PC-9 (cell line): ENCODE results near the gene SLC39A10. TPM values are rescaled to one million over a fixed set of nuclear protein-coding genes. Genes with fewer than 3 reads are reported as not detected.

ENCODE experiments used
- BruUV-seq: library from RNA; stranded (reverse); fragments of 400-500 nt; replicated peaks from 2 replicates; lab custom pipeline; 2021; lab: Mats Ljungman, UMichigan
- CTCF ChIA-PET: fragments of 300-600 bp; sonication (Branson Sonifier 250); formaldehyde crosslinking; loops from one replicate; lab custom pipeline; 2022; ENCODE audit warnings: antibody characterized with exemption; lab: Charles Lee
- POLR2A ChIA-PET: fragments of 300-600 bp; sonication (Branson Sonifier 250); formaldehyde crosslinking; loops from one replicate; lab custom pipeline; 2022; ENCODE audit warnings: antibody characterized with exemption; ENCODE audit not compliant: unreplicated experiment; lab: Charles Lee
- DNase-seq, 2 experiments: peaks; one replicate each; pipeline versions ENCODE4 v3.0.0 to v3.0.0-alpha.2; 2015 to 2022; ENCODE audit warnings: mixed read lengths in 1 of 2
- H2AFZ ChIP-seq: fragments of 200-600 bp; sonication (generic); 2 replicates; pipeline ENCODE4 v1.8.1; 2017; ENCODE audit warnings: antibody characterized with exemption
- H3F3A ChIP-seq: fragments of 200-600 bp; sonication (generic); 2 replicates; pipeline ENCODE4 v1.8.1; 2017; ENCODE audit warnings: antibody characterized with exemption, mild to moderate bottlenecking, low read depth; ENCODE audit not compliant: insufficient read depth
- H3K27ac ChIP-seq: fragments of 200-600 bp; sonication (generic); 2 replicates; pipeline ENCODE4 v1.6.1; 2016; ENCODE audit warnings: mixed run types
- H3K27me3 ChIP-seq: fragments of 200-600 bp; sonication (generic); 2 replicates; pipeline ENCODE4 v1.6.1; 2016; ENCODE audit warnings: low read depth, mixed run types; ENCODE audit not compliant: insufficient read depth
- H3K36me3 ChIP-seq: fragments of 200-600 bp; sonication (generic); 2 replicates; pipeline ENCODE4 v1.6.1; 2016; ENCODE audit warnings: low read depth, mixed run types
- H3K4me1 ChIP-seq: fragments of 200-600 bp; sonication (generic); replicated peaks from 2 replicates; pipeline ENCODE4 v1.6.1; 2016; ENCODE audit warnings: mixed run types; ENCODE audit not compliant: insufficient read depth
- H3K4me2 ChIP-seq: fragments of 200-600 bp; sonication (generic); 2 replicates; pipeline ENCODE4 v1.6.1; 2017; ENCODE audit warnings: mixed run types
- H3K4me3 ChIP-seq: fragments of 200-600 bp; sonication (generic); 2 replicates; pipeline ENCODE4 v1.6.1; 2016; ENCODE audit warnings: mixed run types
- H3K79me2 ChIP-seq: fragments of 200-600 bp; sonication (generic); 2 replicates; pipeline ENCODE4 v1.6.1; 2017; ENCODE audit warnings: low read depth, mixed run types
- H3K9me2 ChIP-seq: fragments of 200-600 bp; sonication (generic); 2 replicates; pipeline ENCODE4 v1.8.1; 2017; ENCODE audit warnings: mild to moderate bottlenecking; ENCODE audit not compliant: insufficient read depth
- H3K9me3 ChIP-seq: fragments of 200-600 bp; sonication (generic); 2 replicates; pipeline ENCODE4 v1.8.1; 2016; ENCODE audit warnings: low read depth; ENCODE audit not compliant: insufficient read depth
- H4K20me1 ChIP-seq: fragments of 200-600 bp; sonication (generic); 2 replicates; pipeline ENCODE4 v1.8.1; 2017; ENCODE audit not compliant: insufficient read depth
- EZH2 ChIP-seq: fragments of 200-600 bp; sonication (generic); IDR thresholded peaks from 2 replicates; pipeline ENCODE4 v1.8.0; 2017; ENCODE audit warnings: antibody characterized with exemption, low read depth
- intact Hi-C: fragments of 100-400 bp; cut with micrococcal nuclease; formaldehyde crosslinking; loops from one replicate; pipeline ENCODE4 v1.10.0; 2022; ENCODE audit not compliant: unreplicated experiment
- total RNA-seq: library from RNA; stranded (reverse); gene quantifications from 2 replicates; pipeline ENCODE4 v1.2.3, GENCODE V29; 2021
- TF ChIP-seq, protein P1 (sequence below): fragments of 200-600 bp; sonication (generic); conservative IDR thresholded peaks from 2 replicates; pipeline ENCODE4 v1.6.1; 2017; ENCODE audit warnings: mixed run types, antibody characterized with exemption, mild to moderate bottlenecking, moderate library complexity

Gene SLC39A10
- total RNA-seq, 1 experiment from 2014 or later: 43.7 TPM

- Histone ChIP-seq H3K4me3 (no peak overlapping the region), H3K9me2 (no peaks in the 10 kb centered on the region), H3K27me3 (no peaks in the 10 kb centered on the region), H3K9me3 (no peaks in the 10 kb centered on the region), H3K79me2 (no peaks in the 10 kb centered on the region), H3F3A (no peaks in the 10 kb centered on the region), H2AFZ (no peak overlapping the region), H3K4me2 (no peak overlapping the region), H3K36me3 (no peaks in the 10 kb centered on the region), H4K20me1 (no peaks in the 10 kb centered on the region), H3K4me1 (no peaks in the 10 kb centered on the region), H3K27ac (no peak overlapping the region)
- no peak for TF ChIP-seq EZH2
- TF ChIP-seq, protein P1, sequence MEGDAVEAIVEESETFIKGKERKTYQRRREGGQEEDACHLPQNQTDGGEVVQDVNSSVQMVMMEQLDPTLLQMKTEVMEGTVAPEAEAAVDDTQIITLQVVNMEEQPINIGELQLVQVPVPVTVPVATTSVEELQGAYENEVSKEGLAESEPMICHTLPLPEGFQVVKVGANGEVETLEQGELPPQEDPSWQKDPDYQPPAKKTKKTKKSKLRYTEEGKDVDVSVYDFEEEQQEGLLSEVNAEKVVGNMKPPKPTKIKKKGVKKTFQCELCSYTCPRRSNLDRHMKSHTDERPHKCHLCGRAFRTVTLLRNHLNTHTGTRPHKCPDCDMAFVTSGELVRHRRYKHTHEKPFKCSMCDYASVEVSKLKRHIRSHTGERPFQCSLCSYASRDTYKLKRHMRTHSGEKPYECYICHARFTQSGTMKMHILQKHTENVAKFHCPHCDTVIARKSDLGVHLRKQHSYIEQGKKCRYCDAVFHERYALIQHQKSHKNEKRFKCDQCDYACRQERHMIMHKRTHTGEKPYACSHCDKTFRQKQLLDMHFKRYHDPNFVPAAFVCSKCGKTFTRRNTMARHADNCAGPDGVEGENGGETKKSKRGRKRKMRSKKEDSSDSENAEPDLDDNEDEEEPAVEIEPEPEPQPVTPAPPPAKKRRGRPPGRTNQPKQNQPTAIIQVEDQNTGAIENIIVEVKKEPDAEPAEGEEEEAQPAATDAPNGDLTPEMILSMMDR: no peak; the same call in 1 of the 2 replicates
- POLR2A ChIA-PET: no interaction called here
- CTCF ChIA-PET: no interaction called here
- no TSS peak for BruUV-seq
- intact Hi-C loops: no loop called here
- DNase-seq: no peak
Measured at GRCh38 chr2:195672674-195673073, 15.6 kb downstream of the SLC39A10 start.

- H3K4me3 ChIP-seq: no peak overlapping the region
- no peak for DNase-seq
- H3F3A ChIP-seq: no peaks in the 10 kb centered on the region
- H4K20me1 ChIP-seq: no peaks in the 10 kb centered on the region
- H3K9me2 ChIP-seq: no peaks in the 10 kb centered on the region
- POLR2A ChIA-PET: no interaction called here
- TF ChIP-seq, protein P1: no peak
- TF ChIP-seq EZH2: no peak
- no peak overlapping the region for H2AFZ ChIP-seq
- H3K27me3 ChIP-seq: no peaks in the 10 kb centered on the region
- H3K36me3 ChIP-seq: no peaks in the 10 kb centered on the region
- no peaks in the 10 kb centered on the region for H3K4me1 ChIP-seq
- CTCF ChIA-PET: no interaction called here
- no peak overlapping the region for H3K27ac ChIP-seq
- H3K9me3 ChIP-seq: no peaks in the 10 kb centered on the region
- H3K79me2 ChIP-seq: no peaks in the 10 kb centered on the region
- no peak overlapping the region for H3K4me2 ChIP-seq
- BruUV-seq: no TSS peak
- intact Hi-C loops: no loop called here
Measured at GRCh38 chr2:195674491-195675221, 17.6 kb downstream of the SLC39A10 start.

GRCh38 chr2:195675783-195676427, 18.9 kb downstream of the SLC39A10 start:
- intact Hi-C loops: no loop called here
- Histone ChIP-seq H3K9me3 (no peaks in the 10 kb centered on the region), H3K79me2 (no peaks in the 10 kb centered on the region), H2AFZ (no peak overlapping the region), H3F3A (no peaks in the 10 kb centered on the region), H3K9me2 (no peaks in the 10 kb centered on the region), H3K4me2 (no peak overlapping the region), H3K27ac (no peak overlapping the region), H3K4me3 (no peak overlapping the region), H4K20me1 (no peaks in the 10 kb centered on the region), H3K27me3 (no peaks in the 10 kb centered on the region), H3K4me1 (no peaks in the 10 kb centered on the region), H3K36me3 (no peaks in the 10 kb centered on the region)
- no peak for DNase-seq
- no peak for TF ChIP-seq EZH2
- TF ChIP-seq, protein P1: no peak
- BruUV-seq: no TSS peak
- ChIA-PET POLR2A (interaction anchor here (0.7 kb wide), 1 partner anchor 13 kb away, joined by 6 read pairs; no protein-coding TSS in a partner anchor), CTCF (interaction anchor here (0.6 kb wide), 1 partner anchor 261 kb away, joined by 3 read pairs; no protein-coding TSS in a partner anchor)
